Esophagus muscularis mucosa (tissue), 4 donors: ENCODE results near the gene C4orf51. TPM values are rescaled to one million over a fixed set of nuclear protein-coding genes. Genes with fewer than 3 reads are reported as not detected.
"Not testable (repeated sequence)": the region's sequence is repeated elsewhere in the genome, so short reads cannot be mapped to it uniquely, and the experiment has no call there.

Experiments used
- DNase-seq: peaks from one replicate; pipeline ENCODE4 v3.0.0-alpha.2; 2017; ENCODE audit errors: extremely low spot score
- H3K27ac ChIP-seq, 4 donors: fragments of 200-600 bp; sonication (generic); replicated peaks in 1 of 4; 1 replicate in 3 of 4; 2 replicates in 1 of 4; pipeline ENCODE4 v1.5.1; 2016 to 2019; ENCODE audit warnings: mild to moderate bottlenecking in 1 of 4
- H3K27me3 ChIP-seq, 4 donors: fragments of 200-600 bp; sonication (generic); one replicate each; pipeline versions ENCODE4 v1.5.1 to v1.6.0; 2016 to 2019
- H3K36me3 ChIP-seq, 4 donors: fragments of 200-600 bp; sonication (generic); one replicate each; pipeline ENCODE4 v1.5.1; 2016 to 2019
- H3K4me1 ChIP-seq, 4 donors: fragments of 200-600 bp; sonication (generic); one replicate each; pipeline ENCODE4 v1.5.1; 2016 to 2019
- H3K4me3 ChIP-seq, 4 donors: fragments of 200-600 bp; sonication (generic); 1 replicate in 2 of 4; 2 replicates in 2 of 4; pipeline ENCODE4 v1.5.1; 2016 to 2019; ENCODE audit warnings: mild to moderate bottlenecking in 4 of 4, moderate library complexity in 1 of 4
- H3K9me3 ChIP-seq, 4 donors: fragments of 200-600 bp; sonication (generic); 1 replicate in 3 of 4; 2 replicates in 1 of 4; pipeline ENCODE4 v1.5.1; 2016 to 2019
- CTCF ChIP-seq, 3 experiments: fragments of 200-600 bp in 2 of 3; fragments of 450-650 bp in 1 of 3; sonication (generic) in 2 of 3; IDR thresholded peaks; one replicate each; pipeline ENCODE4 v1.5.1; 2017 to 2019; ENCODE audit warnings: antibody characterized with exemption in 3 of 3, mild to moderate bottlenecking in 2 of 3, moderate library complexity in 1 of 3
- EP300 ChIP-seq: sonication (generic); formaldehyde crosslinking; IDR thresholded peaks from one replicate; pipeline ENCODE4 v1.6.1; 2017; ENCODE audit warnings: antibody characterized with exemption
- POLR2A ChIP-seq: fragments of 450-650 bp; IDR thresholded peaks from one replicate; pipeline ENCODE4 v1.6.1; 2017; ENCODE audit warnings: antibody characterized with exemption, moderate library complexity, mild to moderate bottlenecking, low read depth
- POLR2AphosphoS5 ChIP-seq, 2 donors: sonication (generic); formaldehyde crosslinking; IDR thresholded peaks; one replicate each; pipeline ENCODE4 v1.6.1; 2017; ENCODE audit warnings: antibody characterized with exemption in 2 of 2
- WGBS: methylation state at CpG from one replicate; pipeline ENCODE4 v1.1.5; 2018; 5-methylcytosine and 5-hydroxymethylcytosine counted together
- intact Hi-C: fragments of 100-400 bp; cut with DNase I; formaldehyde crosslinking; loops from one replicate; pipeline ENCODE4 v1.15.1; 2023
- total RNA-seq, 4 donors: library from RNA; depleted of rRNA; stranded (reverse); fragments of >200 nt; gene quantifications; one replicate each; pipeline versions ENCODE4 v1.1.0 to v1.2.1, GENCODE V29; 2016

The C4orf51 gene
- total RNA-seq, 4 donors from 2014 or later = not detected

- no peak overlapping the region for H3K27ac ChIP-seq
- 67% methylated on average over 2 of the region's 2 CpGs for WGBS
- DNase-seq = no peak
- no peak overlapping the region for H3K4me3 ChIP-seq
- intact Hi-C loops = no loop called here
- TF ChIP-seq POLR2AphosphoS5 (IDR thresholded peaks at IDR 0.05) (no peak), CTCF (IDR thresholded peaks at IDR 0.05) (no peak), POLR2A (no peak)
- H3K4me1 ChIP-seq = no peaks in the 10 kb centered on the region
- no peaks in the 10 kb centered on the region for H3K9me3 ChIP-seq
- H3K27me3 ChIP-seq = no peaks in the 10 kb centered on the region
- no peaks in the 10 kb centered on the region for H3K36me3 ChIP-seq
Observed at GRCh38 chr4:145686991-145687390, 7.0 kb downstream of the C4orf51 start.

GRCh38 chr4:145690610-145691009 is 10.7 kb downstream of the C4orf51 start:
- DNase-seq = no peak
- H3K27ac ChIP-seq = no peak overlapping the region
- H3K9me3 ChIP-seq = no peaks in the 10 kb centered on the region
- intact Hi-C loops = no loop called here
- no peak for TF ChIP-seq EP300
- TF ChIP-seq POLR2A = no peak
- no peak for TF ChIP-seq CTCF (IDR thresholded peaks at IDR 0.05)
- TF ChIP-seq POLR2AphosphoS5 (IDR thresholded peaks at IDR 0.05) = no peak
- no peaks in the 10 kb centered on the region for H3K4me1 ChIP-seq
- H3K27me3 ChIP-seq = no peaks in the 10 kb centered on the region
- 85% methylated on average over 3 of the region's 3 CpGs for WGBS
- no peaks in the 10 kb centered on the region for H3K36me3 ChIP-seq
- H3K4me3 ChIP-seq = no peak overlapping the region

GRCh38 chr4:145691416-145691815 is 11.5 kb downstream of the C4orf51 start:
- intact Hi-C loops, DNase-seq, H3K4me3 ChIP-seq, H3K9me3 ChIP-seq, H3K27ac ChIP-seq, H3K27me3 ChIP-seq, H3K4me1 ChIP-seq, H3K36me3 ChIP-seq: not testable (repeated sequence)
- 84% methylated on average over 2 of the region's 2 CpGs for WGBS

- TF ChIP-seq CTCF (IDR thresholded peaks at IDR 0.05) = no peak
- TF ChIP-seq EP300 = no peak
- TF ChIP-seq POLR2AphosphoS5 (IDR thresholded peaks at IDR 0.05) = no peak
- TF ChIP-seq POLR2A = no peak
- 38% methylated on average over 2 of the region's 2 CpGs for WGBS
- H3K9me3 ChIP-seq = no peaks in the 10 kb centered on the region
Observed at GRCh38 chr4:145694929-145695328, 15.0 kb downstream of the C4orf51 start.

GRCh38 chr4:145697332-145697731 is 17.4 kb downstream of the C4orf51 start:
- Histone ChIP-seq H3K4me1 (no peaks in the 10 kb centered on the region), H3K4me3 (no peak overlapping the region), H3K27ac (no peak overlapping the region), H3K9me3 (no peaks in the 10 kb centered on the region), H3K36me3 (no peaks in the 10 kb centered on the region), H3K27me3 (no peaks in the 10 kb centered on the region)
- intact Hi-C loops = no loop called here
- DNase-seq = no peak
- WGBS = 94% methylated on average over 2 of the region's 2 CpGs
- no peak for TF ChIP-seq CTCF (IDR thresholded peaks at IDR 0.05)
- TF ChIP-seq EP300 = no peak
- TF ChIP-seq POLR2A = no peak
- TF ChIP-seq POLR2AphosphoS5 (IDR thresholded peaks at IDR 0.05) = no peak

More at GRCh38 chr4:145694929-145695328, 15.0 kb downstream of the C4orf51 start:
- no peak for DNase-seq
- no peaks in the 10 kb centered on the region for H3K36me3 ChIP-seq
- no peak overlapping the region for H3K27ac ChIP-seq
- no peak overlapping the region for H3K4me3 ChIP-seq
- no peaks in the 10 kb centered on the region for H3K27me3 ChIP-seq
- intact Hi-C loops = no loop called here
- no peaks in the 10 kb centered on the region for H3K4me1 ChIP-seq
